ENCODE measurements around the gene DMD. TPM values are rescaled to one million over a fixed set of nuclear protein-coding genes. Genes with fewer than 3 reads are reported as not detected.

DMD gene
- total RNA-seq, 1 donor from 2014 or later: 1.7 TPM

DNA sequence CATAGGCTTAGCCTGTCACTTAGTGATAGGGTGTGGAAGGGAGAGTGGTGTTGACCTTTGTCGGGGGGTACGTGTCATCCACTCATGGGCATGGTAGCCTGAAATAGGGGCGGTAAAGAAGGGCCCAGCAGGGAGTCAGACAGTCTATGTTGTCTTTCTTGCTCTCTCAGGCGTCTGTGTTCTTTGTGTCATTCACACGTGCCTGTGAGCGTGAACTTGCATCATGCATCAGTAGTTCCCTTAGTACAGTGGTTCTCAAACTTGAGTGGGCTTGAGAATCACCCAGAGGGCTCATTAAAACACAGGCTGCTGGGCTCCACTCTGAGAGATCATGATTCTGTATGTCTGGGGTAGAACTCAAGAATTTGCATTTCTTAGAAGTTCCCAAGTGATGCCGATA lies 1688.6 kb downstream of the DMD start:
- DNase-seq: no peak
- no peaks in the 10 kb centered on the region for H3K4me1 Mint-ChIP-seq (ENCODE audit: low read depth, unreplicated experiment)
- TF ChIP-seq, protein P1, sequence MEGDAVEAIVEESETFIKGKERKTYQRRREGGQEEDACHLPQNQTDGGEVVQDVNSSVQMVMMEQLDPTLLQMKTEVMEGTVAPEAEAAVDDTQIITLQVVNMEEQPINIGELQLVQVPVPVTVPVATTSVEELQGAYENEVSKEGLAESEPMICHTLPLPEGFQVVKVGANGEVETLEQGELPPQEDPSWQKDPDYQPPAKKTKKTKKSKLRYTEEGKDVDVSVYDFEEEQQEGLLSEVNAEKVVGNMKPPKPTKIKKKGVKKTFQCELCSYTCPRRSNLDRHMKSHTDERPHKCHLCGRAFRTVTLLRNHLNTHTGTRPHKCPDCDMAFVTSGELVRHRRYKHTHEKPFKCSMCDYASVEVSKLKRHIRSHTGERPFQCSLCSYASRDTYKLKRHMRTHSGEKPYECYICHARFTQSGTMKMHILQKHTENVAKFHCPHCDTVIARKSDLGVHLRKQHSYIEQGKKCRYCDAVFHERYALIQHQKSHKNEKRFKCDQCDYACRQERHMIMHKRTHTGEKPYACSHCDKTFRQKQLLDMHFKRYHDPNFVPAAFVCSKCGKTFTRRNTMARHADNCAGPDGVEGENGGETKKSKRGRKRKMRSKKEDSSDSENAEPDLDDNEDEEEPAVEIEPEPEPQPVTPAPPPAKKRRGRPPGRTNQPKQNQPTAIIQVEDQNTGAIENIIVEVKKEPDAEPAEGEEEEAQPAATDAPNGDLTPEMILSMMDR (IDR thresholded peaks at IDR 0.05; ENCODE audit: partially characterized antibody, unreplicated experiment): no peak
- H3K36me3 Mint-ChIP-seq (ENCODE audit: unreplicated experiment): no peaks in the 10 kb centered on the region
- peaks cover 1% of the 10 kb centered on the region for H3K27me3 Mint-ChIP-seq (ENCODE audit: unreplicated experiment)
- peaks cover 3% of the 10 kb centered on the region for H3K9me3 Mint-ChIP-seq (ENCODE audit: unreplicated experiment)
- no peak overlapping the region for H3K27ac Mint-ChIP-seq (ENCODE audit: unreplicated experiment)
- H3K4me3 Mint-ChIP-seq (ENCODE audit: unreplicated experiment): no peak overlapping the region

- TF ChIP-seq, protein P1 (IDR thresholded peaks at IDR 0.05; ENCODE audit: partially characterized antibody, unreplicated experiment): no peak
Observed at GRCh38 chrX:31521941-31522340, 1689.4 kb downstream of the DMD start.

DNA sequence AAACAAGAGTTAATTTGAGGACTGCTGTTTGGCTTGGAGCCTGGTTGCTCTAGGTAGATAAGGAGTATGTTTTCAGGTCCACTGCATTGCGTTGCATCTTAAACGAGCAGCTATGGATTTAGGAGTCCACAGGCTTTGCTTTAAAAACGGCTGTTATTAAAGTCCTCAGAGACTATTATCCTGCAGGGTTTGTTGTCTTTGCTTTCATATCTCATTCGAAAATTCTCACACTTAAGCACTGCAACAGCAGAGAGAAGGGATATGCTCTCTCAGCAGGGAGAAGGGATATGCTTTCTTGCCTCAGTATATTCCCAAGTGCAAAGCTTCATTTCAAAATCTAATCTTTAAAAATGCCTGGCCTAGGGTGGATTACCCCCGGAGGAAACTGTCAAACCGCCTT lies 1694.8 kb downstream of the DMD start:
- TF ChIP-seq, protein P1 (IDR thresholded peaks at IDR 0.05; ENCODE audit: partially characterized antibody, unreplicated experiment): no peak
- peaks cover 1% of the 10 kb centered on the region for H3K27me3 Mint-ChIP-seq (ENCODE audit: unreplicated experiment)
- no peak overlapping the region for H3K27ac Mint-ChIP-seq (ENCODE audit: unreplicated experiment)
- H3K9me3 Mint-ChIP-seq (ENCODE audit: unreplicated experiment): no peaks in the 10 kb centered on the region
- no peaks in the 10 kb centered on the region for H3K36me3 Mint-ChIP-seq (ENCODE audit: unreplicated experiment)
- no peak for DNase-seq
- no peaks in the 10 kb centered on the region for H3K4me1 Mint-ChIP-seq (ENCODE audit: low read depth, unreplicated experiment)
- H3K4me3 Mint-ChIP-seq (ENCODE audit: unreplicated experiment): no peak overlapping the region

More at GRCh38 chrX:31521941-31522340, 1689.4 kb downstream of the DMD start:
- Mint-ChIP-seq H3K9me3 (ENCODE audit: unreplicated experiment) (peaks cover 3% of the 10 kb centered on the region), H3K4me1 (ENCODE audit: low read depth, unreplicated experiment) (no peaks in the 10 kb centered on the region), H3K27me3 (ENCODE audit: unreplicated experiment) (peaks cover 1% of the 10 kb centered on the region), H3K27ac (ENCODE audit: unreplicated experiment) (no peak overlapping the region), H3K4me3 (ENCODE audit: unreplicated experiment) (no peak overlapping the region), H3K36me3 (ENCODE audit: unreplicated experiment) (no peaks in the 10 kb centered on the region)
- no peak for DNase-seq

DNA sequence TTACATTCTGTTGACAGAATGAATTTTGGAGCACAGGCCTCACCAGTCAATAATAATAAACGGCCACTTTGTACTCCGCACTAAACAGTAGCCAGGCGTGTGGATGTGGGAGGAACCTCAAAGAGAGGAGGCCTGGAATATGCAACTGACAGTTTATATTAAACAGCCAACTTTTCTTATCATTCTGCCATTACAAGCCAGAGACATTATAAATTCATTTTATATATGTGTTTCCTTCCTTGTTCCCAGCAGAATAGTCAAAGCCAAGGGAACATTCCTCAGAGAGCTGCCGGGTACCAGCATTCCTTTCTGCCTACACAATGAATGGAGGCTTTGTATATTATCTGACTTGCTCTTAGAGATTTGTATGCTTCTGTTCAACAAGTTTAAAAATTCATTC lies 1703.0 kb downstream of the DMD start:
- Mint-ChIP-seq H3K36me3 (ENCODE audit: unreplicated experiment) (no peaks in the 10 kb centered on the region), H3K9me3 (ENCODE audit: unreplicated experiment) (no peaks in the 10 kb centered on the region), H3K27me3 (ENCODE audit: unreplicated experiment) (no peaks in the 10 kb centered on the region), H3K4me3 (ENCODE audit: unreplicated experiment) (no peak overlapping the region), H3K4me1 (ENCODE audit: low read depth, unreplicated experiment) (no peaks in the 10 kb centered on the region), H3K27ac (ENCODE audit: unreplicated experiment) (no peak overlapping the region)
- TF ChIP-seq, protein P1 (IDR thresholded peaks at IDR 0.05; ENCODE audit: partially characterized antibody, unreplicated experiment): no peak
- DNase-seq: no peak

- DNase-seq: no peak
- H3K27me3 Mint-ChIP-seq (ENCODE audit: unreplicated experiment): no peaks in the 10 kb centered on the region
- no peaks in the 10 kb centered on the region for H3K4me1 Mint-ChIP-seq (ENCODE audit: low read depth, unreplicated experiment)
- H3K9me3 Mint-ChIP-seq (ENCODE audit: unreplicated experiment): no peaks in the 10 kb centered on the region
- H3K4me3 Mint-ChIP-seq (ENCODE audit: unreplicated experiment): no peak overlapping the region
- TF ChIP-seq, protein P1 (IDR thresholded peaks at IDR 0.05; ENCODE audit: partially characterized antibody, unreplicated experiment): no peak
- no peaks in the 10 kb centered on the region for H3K36me3 Mint-ChIP-seq (ENCODE audit: unreplicated experiment)
- H3K27ac Mint-ChIP-seq (ENCODE audit: unreplicated experiment): no peak overlapping the region
Observed at GRCh38 chrX:31506928-31507327, 1704.4 kb downstream of the DMD start.
